Upper lobe of left lung (tissue), 6 donors: ENCODE measurements around the gene MUC5B. TPM values are rescaled to one million over a fixed set of nuclear protein-coding genes. Genes with fewer than 3 reads are reported as not detected.
A peak's percentile ranks its signal among the peaks of the same experiment; 100 is the strongest.

Source experiments
- ATAC-seq, 2 donors: fragments of 200-7000 bp; cut with Tn5 transposase; one replicate each; pipeline ENCODE4 v1.9.1; 2022; ENCODE audit warnings: mild to moderate bottlenecking in 2 of 2, moderate library complexity in 2 of 2; ENCODE audit not compliant: low FRiP score in 2 of 2
- DNase-seq, 2 donors: peaks; one replicate each; pipeline ENCODE4 v3.0.0-alpha.2; 2019 to 2020
- H3K27ac ChIP-seq, 4 donors: fragments of 200-600 bp; sonication (generic); one replicate each; pipeline ENCODE4 v1.5.1; 2016 to 2019
- H3K27me3 ChIP-seq, 4 donors: fragments of 200-600 bp; sonication (generic); one replicate each; pipeline ENCODE4 v1.5.1; 2017 to 2019
- H3K36me3 ChIP-seq, 4 donors: fragments of 200-600 bp; sonication (generic); one replicate each; pipeline ENCODE4 v1.5.1; 2016 to 2019
- H3K4me1 ChIP-seq, 4 donors: fragments of 200-600 bp; sonication (generic); one replicate each; pipeline ENCODE4 v1.5.1; 2018 to 2019
- H3K4me3 ChIP-seq, 4 donors: fragments of 200-600 bp; sonication (generic); one replicate each; pipeline ENCODE4 v1.5.1; 2017 to 2019; ENCODE audit warnings: mild to moderate bottlenecking in 2 of 4, moderate library complexity in 1 of 4
- H3K9me3 ChIP-seq, 4 donors: fragments of 200-600 bp; sonication (generic); one replicate each; pipeline ENCODE4 v1.5.1; 2018 to 2019
- CTCF ChIP-seq, 6 experiments: fragments of 450-650 bp in 4 of 6; fragments of 200-600 bp in 2 of 6; sonication (generic) in 2 of 6; IDR thresholded peaks; one replicate each; pipeline ENCODE4 v1.5.1; 2016 to 2019; ENCODE audit warnings: antibody characterized with exemption in 6 of 6
- EP300 ChIP-seq, 4 donors: sonication (generic); formaldehyde crosslinking; IDR thresholded peaks; one replicate each; pipeline ENCODE4 v1.5.1; 2017; ENCODE audit warnings: antibody characterized with exemption in 4 of 4, control low read depth in 2 of 4
- POLR2A ChIP-seq, 4 donors: fragments of 450-650 bp; IDR thresholded peaks; one replicate each; pipeline ENCODE4 v1.5.1; 2016 to 2017; ENCODE audit warnings: antibody characterized with exemption in 4 of 4, mild to moderate bottlenecking in 2 of 4
- POLR2AphosphoS5 ChIP-seq, 2 donors: sonication (generic); formaldehyde crosslinking; IDR thresholded peaks; one replicate each; pipeline ENCODE4 v1.5.1; 2017; ENCODE audit warnings: antibody characterized with exemption in 2 of 2
- WGBS, 2 donors: methylation state at CpG; one replicate each; pipeline ENCODE4 v1.1.5; 2017 to 2018; 5-methylcytosine and 5-hydroxymethylcytosine counted together
- total RNA-seq, 6 donors: library from RNA; depleted of rRNA in 4 of 6; stranded (reverse); fragments of >200 nt in 4 of 6; gene quantifications; one replicate each; pipeline versions ENCODE4 v1.1.0 to v1.2.1, GENCODE V29; 2016 to 2021
- donor health status: DM: no; HTN: no; CAD: no; lungs with moderate emphysema.
- donor health status: DM: no; HTN: yes; CAD: no; lungs with severe emphysema.

The MUC5B gene
- total RNA-seq, 6 donors from 2014 or later, result 3.2 to 54.5 (median 16.2) TPM

GRCh38 chr11:1176224-1177019, 46.4 kb upstream of the MUC5B start:
- Histone ChIP-seq H3K36me3 (no peaks in the 10 kb centered on the region), H3K27ac (no peak overlapping the region), H3K4me1 (no peaks in the 10 kb centered on the region), H3K4me3 (no peak overlapping the region), H3K27me3 (no peaks in the 10 kb centered on the region), H3K9me3 (no peaks in the 10 kb centered on the region)
- WGBS, 2 donors, result 88 to 93% methylated on average over 8 to 20 of the region's 32 CpGs
- ATAC-seq, result no peak
- DNase-seq, result peak in 1 of 2 donors; percentile 78
- no peak for TF ChIP-seq CTCF (IDR thresholded peaks at IDR 0.05)
- TF ChIP-seq POLR2A (IDR thresholded peaks at IDR 0.05), result no peak
- no peak for TF ChIP-seq EP300 (IDR thresholded peaks at IDR 0.05)
- TF ChIP-seq POLR2AphosphoS5 (IDR thresholded peaks at IDR 0.05), result no peak

DNA sequence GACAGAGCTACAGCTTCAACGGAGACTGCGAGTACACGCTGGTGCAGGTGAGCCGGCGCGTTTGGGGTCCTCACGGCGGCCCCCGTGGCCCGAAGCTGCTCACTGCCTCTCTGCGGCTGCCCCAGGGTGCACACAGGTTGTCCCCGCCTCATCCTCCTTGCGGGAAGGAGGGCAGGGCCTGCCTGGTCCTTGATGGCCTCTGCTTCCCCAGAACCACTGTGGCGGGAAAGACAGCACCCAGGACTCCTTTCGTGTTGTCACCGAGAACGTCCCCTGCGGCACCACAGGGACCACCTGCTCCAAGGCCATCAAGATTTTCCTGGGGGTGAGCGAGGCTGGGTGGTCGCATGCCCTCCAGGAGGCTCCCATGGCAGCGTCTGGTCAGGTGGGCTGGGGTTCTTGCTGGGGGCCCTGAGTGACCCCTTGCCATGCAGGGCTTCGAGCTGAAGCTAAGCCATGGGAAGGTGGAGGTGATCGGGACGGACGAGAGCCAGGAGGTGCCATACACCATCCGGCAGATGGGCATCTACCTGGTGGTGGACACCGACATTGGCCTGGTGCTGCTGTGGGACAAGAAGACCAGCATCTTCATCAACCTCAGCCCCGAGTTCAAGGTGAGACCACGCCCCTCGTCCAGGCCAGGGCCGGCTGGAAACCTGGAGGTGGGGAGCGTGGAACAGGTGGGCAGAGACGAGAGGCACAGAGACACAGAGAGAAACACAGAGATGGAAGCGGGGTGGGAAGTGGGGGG, 45.7 kb upstream of the MUC5B start:
- Histone ChIP-seq H3K27ac (no peak overlapping the region), H3K36me3 (no peaks in the 10 kb centered on the region), H3K27me3 (no peaks in the 10 kb centered on the region), H3K4me1 (no peaks in the 10 kb centered on the region), H3K4me3 (no peak overlapping the region), H3K9me3 (no peaks in the 10 kb centered on the region)
- TF ChIP-seq POLR2A (IDR thresholded peaks at IDR 0.05) (no peak), EP300 (IDR thresholded peaks at IDR 0.05) (no peak), POLR2AphosphoS5 (IDR thresholded peaks at IDR 0.05) (no peak)
- ATAC-seq (no peak), DNase-seq (no peak)
- WGBS, 2 donors, result 88 to 91% methylated on average over 16 to 34 of the region's 34 CpGs

DNA sequence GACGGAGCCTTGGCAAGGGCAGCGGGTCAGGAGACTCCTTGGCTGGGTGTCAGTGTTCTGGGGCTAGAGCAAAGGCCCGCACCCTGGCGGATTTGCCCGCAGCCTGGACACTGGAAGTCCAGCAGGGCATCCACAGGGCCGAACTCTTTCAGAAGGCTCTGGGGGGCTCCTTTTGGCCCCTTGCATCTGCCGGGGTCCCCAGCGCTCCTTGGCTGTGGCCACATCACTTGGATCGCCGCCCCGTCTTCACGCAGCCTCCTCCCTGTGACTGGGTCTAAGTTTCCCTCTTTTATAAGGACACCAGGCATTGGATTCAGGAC, 45.1 kb upstream of the MUC5B start:
- no peak overlapping the region for H3K4me3 ChIP-seq
- H3K9me3 ChIP-seq, result no peaks in the 10 kb centered on the region
- 85 to 92% methylated on average over 12 of the region's 12 CpGs for WGBS, 2 donors
- H3K4me1 ChIP-seq, result no peaks in the 10 kb centered on the region
- no peaks in the 10 kb centered on the region for H3K27me3 ChIP-seq
- no peak overlapping the region for H3K27ac ChIP-seq
- ATAC-seq (no peak), DNase-seq (peak in 1 of 2 donors; percentile 73)
- no peaks in the 10 kb centered on the region for H3K36me3 ChIP-seq
- no peak for TF ChIP-seq POLR2A (IDR thresholded peaks at IDR 0.05)
- no peak for TF ChIP-seq CTCF (IDR thresholded peaks at IDR 0.05)
- TF ChIP-seq POLR2AphosphoS5 (IDR thresholded peaks at IDR 0.05), result no peak
- TF ChIP-seq EP300 (IDR thresholded peaks at IDR 0.05), result no peak

- ATAC-seq (no peak), DNase-seq (peak in 1 of 2 donors; percentile 70)
- Histone ChIP-seq H3K27ac (no peak overlapping the region), H3K4me1 (no peaks in the 10 kb centered on the region), H3K4me3 (no peak overlapping the region), H3K27me3 (no peaks in the 10 kb centered on the region), H3K9me3 (no peaks in the 10 kb centered on the region), H3K36me3 (no peaks in the 10 kb centered on the region)
- WGBS, 2 donors, result 84 to 88% methylated on average over 20 to 30 of the region's 31 CpGs
- TF ChIP-seq POLR2A (IDR thresholded peaks at IDR 0.05), result no peak
- TF ChIP-seq CTCF (IDR thresholded peaks at IDR 0.05), result no peak
- no peak for TF ChIP-seq EP300 (IDR thresholded peaks at IDR 0.05)
- no peak for TF ChIP-seq POLR2AphosphoS5 (IDR thresholded peaks at IDR 0.05)
Measured at GRCh38 chr11:1178201-1178885, 44.5 kb upstream of the MUC5B start.

DNA sequence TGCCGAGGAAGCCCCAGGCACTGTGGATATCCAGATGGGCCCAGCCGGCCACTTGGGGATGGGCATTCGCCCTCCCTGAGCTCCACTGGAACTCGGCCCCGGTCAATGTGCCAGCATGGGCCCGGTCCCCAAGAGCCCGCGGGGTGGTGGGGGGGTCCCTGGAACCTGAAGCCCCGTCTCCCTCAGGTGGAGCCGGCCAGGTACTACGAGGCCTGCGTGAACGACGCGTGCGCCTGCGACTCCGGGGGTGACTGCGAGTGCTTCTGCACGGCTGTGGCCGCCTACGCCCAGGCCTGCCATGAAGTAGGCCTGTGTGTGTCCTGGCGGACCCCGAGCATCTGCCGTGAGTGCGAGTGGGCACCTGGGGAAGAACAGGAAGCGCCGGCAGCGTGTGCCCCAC, 44.0 kb upstream of the MUC5B start:
- no peaks in the 10 kb centered on the region for H3K4me1 ChIP-seq

More for the DNA sequence above, 44.0 kb upstream of the MUC5B start:
- no peak for TF ChIP-seq EP300 (IDR thresholded peaks at IDR 0.05)
- no peak for TF ChIP-seq CTCF (IDR thresholded peaks at IDR 0.05)
- no peak for TF ChIP-seq POLR2A (IDR thresholded peaks at IDR 0.05)
- no peak for TF ChIP-seq POLR2AphosphoS5 (IDR thresholded peaks at IDR 0.05)
- ATAC-seq, result no peak
- 87 to 94% methylated on average over 7 to 23 of the region's 29 CpGs for WGBS, 2 donors
- Histone ChIP-seq H3K27me3 (no peaks in the 10 kb centered on the region), H3K9me3 (no peaks in the 10 kb centered on the region), H3K27ac (no peak overlapping the region), H3K4me3 (no peak overlapping the region), H3K36me3 (no peaks in the 10 kb centered on the region)
- peak in 1 of 2 donors; percentile 72 for DNase-seq
